Measurements from ENCODE around the gene HOXD3.

HOXD3 gene

DNA sequence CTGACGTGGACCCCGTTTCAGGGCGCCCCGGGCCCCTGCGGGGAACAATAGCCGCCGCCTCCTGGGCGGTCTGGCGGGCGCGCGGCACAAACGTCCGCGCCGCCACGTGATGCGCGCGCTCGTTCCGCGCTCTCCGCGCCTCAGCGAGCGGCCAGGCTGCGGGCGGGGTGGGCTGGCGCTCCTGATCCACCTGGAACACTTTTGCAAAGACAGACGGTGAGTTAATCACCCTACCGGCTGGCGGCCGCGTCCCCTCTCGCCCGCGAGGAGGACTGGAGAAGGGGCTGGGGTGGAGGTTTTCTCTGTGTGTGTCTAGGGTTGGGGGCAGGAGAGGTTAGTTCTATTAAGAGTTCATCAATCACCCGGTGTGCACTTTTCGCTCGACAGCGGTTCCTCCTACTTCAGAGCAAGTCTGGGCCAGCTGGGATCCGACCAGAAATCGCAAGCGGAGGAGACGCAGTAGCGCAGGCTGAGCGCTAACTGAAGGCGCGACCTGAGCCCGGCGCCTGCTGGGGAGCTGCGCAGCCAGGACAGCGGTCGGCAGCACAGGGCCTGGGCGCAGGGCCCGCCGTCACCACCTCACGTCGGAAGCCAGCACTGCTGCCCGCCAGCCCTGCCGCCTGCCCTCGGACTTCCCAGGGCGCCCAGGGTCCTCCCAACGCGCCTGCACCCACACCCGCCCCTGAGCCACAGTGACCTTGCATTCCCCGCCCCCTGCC is 21.1 kb downstream of the HOXD3 start:
- Histone ChIP-seq H3K27me3 (ENCODE audit: insufficient read depth, low read length, poor library complexity) (peaks cover 24% of the 10 kb centered on the region), H3K4me3 (ENCODE audit: low read depth in 1 of 2, low read length in 2 of 2) (no peak overlapping the region)
- no peak for DNase-seq

DNA sequence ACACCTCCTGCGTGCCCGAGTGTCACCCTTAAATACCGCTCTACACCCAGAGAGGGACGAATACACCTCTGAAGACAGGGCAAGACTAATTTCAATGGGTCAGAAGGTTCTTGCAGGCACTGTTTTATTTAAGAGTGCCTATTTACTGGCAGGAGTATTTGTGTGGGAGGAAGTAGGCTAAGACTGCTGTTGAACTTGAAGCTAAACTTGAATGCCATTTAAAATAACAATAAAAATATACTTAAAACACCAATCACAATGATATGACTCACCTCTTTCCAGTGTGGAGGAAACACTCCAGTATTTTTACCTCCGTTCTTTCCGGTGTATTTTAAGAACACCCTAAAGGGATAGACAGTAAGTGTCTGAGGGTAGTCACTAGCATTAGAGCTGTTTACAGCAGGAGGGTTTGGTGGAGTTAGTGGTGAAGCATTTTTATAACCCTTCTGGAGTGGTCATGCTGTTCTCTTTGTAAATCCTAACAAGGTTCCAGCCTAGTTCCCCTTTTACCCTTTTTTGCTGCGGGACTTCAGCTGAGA is 21.7 kb downstream of the HOXD3 start:
- ATAC-seq (ENCODE audit: insufficient read depth, low read depth) (no peak), DNase-seq (no peak)
- TF ChIP-seq, protein P1, sequence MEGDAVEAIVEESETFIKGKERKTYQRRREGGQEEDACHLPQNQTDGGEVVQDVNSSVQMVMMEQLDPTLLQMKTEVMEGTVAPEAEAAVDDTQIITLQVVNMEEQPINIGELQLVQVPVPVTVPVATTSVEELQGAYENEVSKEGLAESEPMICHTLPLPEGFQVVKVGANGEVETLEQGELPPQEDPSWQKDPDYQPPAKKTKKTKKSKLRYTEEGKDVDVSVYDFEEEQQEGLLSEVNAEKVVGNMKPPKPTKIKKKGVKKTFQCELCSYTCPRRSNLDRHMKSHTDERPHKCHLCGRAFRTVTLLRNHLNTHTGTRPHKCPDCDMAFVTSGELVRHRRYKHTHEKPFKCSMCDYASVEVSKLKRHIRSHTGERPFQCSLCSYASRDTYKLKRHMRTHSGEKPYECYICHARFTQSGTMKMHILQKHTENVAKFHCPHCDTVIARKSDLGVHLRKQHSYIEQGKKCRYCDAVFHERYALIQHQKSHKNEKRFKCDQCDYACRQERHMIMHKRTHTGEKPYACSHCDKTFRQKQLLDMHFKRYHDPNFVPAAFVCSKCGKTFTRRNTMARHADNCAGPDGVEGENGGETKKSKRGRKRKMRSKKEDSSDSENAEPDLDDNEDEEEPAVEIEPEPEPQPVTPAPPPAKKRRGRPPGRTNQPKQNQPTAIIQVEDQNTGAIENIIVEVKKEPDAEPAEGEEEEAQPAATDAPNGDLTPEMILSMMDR (IDR thresholded peaks at IDR 0.05; ENCODE audit: borderline replicate concordance, extremely low read depth, low read length, poor library complexity, severe bottlenecking) = no peak
- TF ChIP-seq EZH2 (IDR thresholded peaks at IDR 0.05; ENCODE audit: borderline replicate concordance, low read depth, low read length, severe bottlenecking) = no peak

More for the DNA sequence above, 21.1 kb downstream of the HOXD3 start:
- Histone ChIP-seq H3K27ac (ENCODE audit: low read length) (no peak overlapping the region), H3K4me1 (ENCODE audit: insufficient read depth, low read length) (no peaks in the 10 kb centered on the region), H3K9me3 (ENCODE audit: insufficient read depth, low read length, severe bottlenecking) (no peaks in the 10 kb centered on the region), H3K36me3 (ENCODE audit: insufficient read depth, low read length) (no peaks in the 10 kb centered on the region), H3K4me2 (ENCODE audit: insufficient read depth, low read length) (no peak overlapping the region), H3K9ac (ENCODE audit: low read depth, low read length) (no peak overlapping the region), H2AFZ (ENCODE audit: low read depth, low read length) (no peak overlapping the region), H4K20me1 (ENCODE audit: insufficient read depth, low read length) (no peaks in the 10 kb centered on the region), H3K79me2 (ENCODE audit: insufficient read depth, low read length) (no peaks in the 10 kb centered on the region)
- TF ChIP-seq, protein P1 (IDR thresholded peaks at IDR 0.05; ENCODE audit: borderline replicate concordance, extremely low read depth, low read length, poor library complexity, severe bottlenecking) = no peak
- no peak for TF ChIP-seq EZH2 (IDR thresholded peaks at IDR 0.05; ENCODE audit: borderline replicate concordance, low read depth, low read length, severe bottlenecking)
- ATAC-seq (ENCODE audit: insufficient read depth, low read depth) = peak; percentile 31; the same call in 1 of the 3 replicates

DNA sequence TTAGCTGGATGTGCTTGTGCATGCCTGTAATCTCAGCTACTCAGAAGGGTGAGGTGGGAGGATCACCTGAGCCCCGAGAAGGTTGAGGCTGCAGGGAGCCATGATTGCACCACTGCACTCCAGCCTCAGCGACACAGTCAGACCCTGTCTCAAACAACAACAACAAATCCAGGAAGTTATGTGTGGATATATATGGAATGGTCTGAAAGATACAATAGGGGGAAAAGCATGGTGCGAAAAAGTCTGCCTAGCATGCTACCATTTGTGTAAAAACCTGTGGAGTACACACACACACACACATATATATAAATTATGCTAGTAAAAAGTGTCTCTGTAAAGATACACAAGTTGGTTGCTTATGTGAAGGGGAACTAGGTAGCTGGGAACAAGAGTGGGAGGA is 24.4 kb downstream of the HOXD3 start:
- H3K79me2 ChIP-seq (ENCODE audit: insufficient read depth, low read length) = no peaks in the 10 kb centered on the region
- H3K4me2 ChIP-seq (ENCODE audit: insufficient read depth, low read length) = no peak overlapping the region
- ATAC-seq (ENCODE audit: insufficient read depth, low read depth) = no peak
- DNase-seq = no peak
- no peaks in the 10 kb centered on the region for H3K36me3 ChIP-seq (ENCODE audit: insufficient read depth, low read length)
- no peak overlapping the region for H3K9ac ChIP-seq (ENCODE audit: low read depth, low read length)
- no peak overlapping the region for H2AFZ ChIP-seq (ENCODE audit: low read depth, low read length)
- no peaks in the 10 kb centered on the region for H4K20me1 ChIP-seq (ENCODE audit: insufficient read depth, low read length)
- TF ChIP-seq EZH2 (IDR thresholded peaks at IDR 0.05; ENCODE audit: borderline replicate concordance, low read depth, low read length, severe bottlenecking) = no peak
- TF ChIP-seq, protein P1 (IDR thresholded peaks at IDR 0.05; ENCODE audit: borderline replicate concordance, extremely low read depth, low read length, poor library complexity, severe bottlenecking) = no peak
- no peak overlapping the region for H3K27ac ChIP-seq (ENCODE audit: low read length)
- peaks cover 15% of the 10 kb centered on the region for H3K27me3 ChIP-seq (ENCODE audit: insufficient read depth, low read length, poor library complexity)
- no peak overlapping the region for H3K4me3 ChIP-seq (ENCODE audit: low read depth in 1 of 2, low read length in 2 of 2)
- H3K4me1 ChIP-seq (ENCODE audit: insufficient read depth, low read length) = no peaks in the 10 kb centered on the region
- no peaks in the 10 kb centered on the region for H3K9me3 ChIP-seq (ENCODE audit: insufficient read depth, low read length, severe bottlenecking)

More for the DNA sequence above, 21.7 kb downstream of the HOXD3 start:
- Histone ChIP-seq H3K4me1 (ENCODE audit: insufficient read depth, low read length) (no peaks in the 10 kb centered on the region), H3K79me2 (ENCODE audit: insufficient read depth, low read length) (no peaks in the 10 kb centered on the region), H4K20me1 (ENCODE audit: insufficient read depth, low read length) (no peaks in the 10 kb centered on the region), H3K9me3 (ENCODE audit: insufficient read depth, low read length, severe bottlenecking) (no peaks in the 10 kb centered on the region), H2AFZ (ENCODE audit: low read depth, low read length) (no peak overlapping the region), H3K4me2 (ENCODE audit: insufficient read depth, low read length) (no peak overlapping the region), H3K4me3 (ENCODE audit: low read depth in 1 of 2, low read length in 2 of 2) (no peak overlapping the region), H3K9ac (ENCODE audit: low read depth, low read length) (no peak overlapping the region), H3K36me3 (ENCODE audit: insufficient read depth, low read length) (no peaks in the 10 kb centered on the region), H3K27ac (ENCODE audit: low read length) (no peak overlapping the region), H3K27me3 (ENCODE audit: insufficient read depth, low read length, poor library complexity) (peaks cover 23% of the 10 kb centered on the region)
